ENCODE results near the gene G3BP1.
"Not testable (repeated sequence)": the region's sequence is repeated elsewhere in the genome, so short reads cannot be mapped to it uniquely, and the experiment has no call there.

The G3BP1 gene

GRCh38 chr5:151779531-151780125 lies 7.9 kb downstream of the G3BP1 start:
- H3K27ac ChIP-seq (replicated peaks): no peak overlapping the region
- no peak overlapping the region for H3K4me3 ChIP-seq (replicated peaks; ENCODE audit: insufficient read depth, low read length)
- TF ChIP-seq, protein P1, sequence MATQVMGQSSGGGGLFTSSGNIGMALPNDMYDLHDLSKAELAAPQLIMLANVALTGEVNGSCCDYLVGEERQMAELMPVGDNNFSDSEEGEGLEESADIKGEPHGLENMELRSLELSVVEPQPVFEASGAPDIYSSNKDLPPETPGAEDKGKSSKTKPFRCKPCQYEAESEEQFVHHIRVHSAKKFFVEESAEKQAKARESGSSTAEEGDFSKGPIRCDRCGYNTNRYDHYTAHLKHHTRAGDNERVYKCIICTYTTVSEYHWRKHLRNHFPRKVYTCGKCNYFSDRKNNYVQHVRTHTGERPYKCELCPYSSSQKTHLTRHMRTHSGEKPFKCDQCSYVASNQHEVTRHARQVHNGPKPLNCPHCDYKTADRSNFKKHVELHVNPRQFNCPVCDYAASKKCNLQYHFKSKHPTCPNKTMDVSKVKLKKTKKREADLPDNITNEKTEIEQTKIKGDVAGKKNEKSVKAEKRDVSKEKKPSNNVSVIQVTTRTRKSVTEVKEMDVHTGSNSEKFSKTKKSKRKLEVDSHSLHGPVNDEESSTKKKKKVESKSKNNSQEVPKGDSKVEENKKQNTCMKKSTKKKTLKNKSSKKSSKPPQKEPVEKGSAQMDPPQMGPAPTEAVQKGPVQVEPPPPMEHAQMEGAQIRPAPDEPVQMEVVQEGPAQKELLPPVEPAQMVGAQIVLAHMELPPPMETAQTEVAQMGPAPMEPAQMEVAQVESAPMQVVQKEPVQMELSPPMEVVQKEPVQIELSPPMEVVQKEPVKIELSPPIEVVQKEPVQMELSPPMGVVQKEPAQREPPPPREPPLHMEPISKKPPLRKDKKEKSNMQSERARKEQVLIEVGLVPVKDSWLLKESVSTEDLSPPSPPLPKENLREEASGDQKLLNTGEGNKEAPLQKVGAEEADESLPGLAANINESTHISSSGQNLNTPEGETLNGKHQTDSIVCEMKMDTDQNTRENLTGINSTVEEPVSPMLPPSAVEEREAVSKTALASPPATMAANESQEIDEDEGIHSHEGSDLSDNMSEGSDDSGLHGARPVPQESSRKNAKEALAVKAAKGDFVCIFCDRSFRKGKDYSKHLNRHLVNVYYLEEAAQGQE (IDR thresholded peaks at IDR 0.05; ENCODE audit: insufficient replicate concordance, low read depth): no peak
- TF ChIP-seq GABPA (IDR thresholded peaks at IDR 0.05; ENCODE audit: low read depth): no peak
- no peak for TF ChIP-seq POLR2AphosphoS5 (IDR thresholded peaks at IDR 0.05; ENCODE audit: low read depth)
- TF ChIP-seq SPI1 (IDR thresholded peaks at IDR 0.05; ENCODE audit: borderline replicate concordance, low read depth): no peak
- TF ChIP-seq, protein P2, sequence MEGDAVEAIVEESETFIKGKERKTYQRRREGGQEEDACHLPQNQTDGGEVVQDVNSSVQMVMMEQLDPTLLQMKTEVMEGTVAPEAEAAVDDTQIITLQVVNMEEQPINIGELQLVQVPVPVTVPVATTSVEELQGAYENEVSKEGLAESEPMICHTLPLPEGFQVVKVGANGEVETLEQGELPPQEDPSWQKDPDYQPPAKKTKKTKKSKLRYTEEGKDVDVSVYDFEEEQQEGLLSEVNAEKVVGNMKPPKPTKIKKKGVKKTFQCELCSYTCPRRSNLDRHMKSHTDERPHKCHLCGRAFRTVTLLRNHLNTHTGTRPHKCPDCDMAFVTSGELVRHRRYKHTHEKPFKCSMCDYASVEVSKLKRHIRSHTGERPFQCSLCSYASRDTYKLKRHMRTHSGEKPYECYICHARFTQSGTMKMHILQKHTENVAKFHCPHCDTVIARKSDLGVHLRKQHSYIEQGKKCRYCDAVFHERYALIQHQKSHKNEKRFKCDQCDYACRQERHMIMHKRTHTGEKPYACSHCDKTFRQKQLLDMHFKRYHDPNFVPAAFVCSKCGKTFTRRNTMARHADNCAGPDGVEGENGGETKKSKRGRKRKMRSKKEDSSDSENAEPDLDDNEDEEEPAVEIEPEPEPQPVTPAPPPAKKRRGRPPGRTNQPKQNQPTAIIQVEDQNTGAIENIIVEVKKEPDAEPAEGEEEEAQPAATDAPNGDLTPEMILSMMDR (IDR thresholded peaks at IDR 0.05; ENCODE audit: insufficient read depth, low read length): no peak
- H3K27me3 ChIP-seq (ENCODE audit: insufficient read depth, poor library complexity, severe bottlenecking): no peaks in the 10 kb centered on the region
- no peak for DNase-seq (ENCODE audit: low read depth in 1 of 2, low spot score in 1 of 2)

DNA sequence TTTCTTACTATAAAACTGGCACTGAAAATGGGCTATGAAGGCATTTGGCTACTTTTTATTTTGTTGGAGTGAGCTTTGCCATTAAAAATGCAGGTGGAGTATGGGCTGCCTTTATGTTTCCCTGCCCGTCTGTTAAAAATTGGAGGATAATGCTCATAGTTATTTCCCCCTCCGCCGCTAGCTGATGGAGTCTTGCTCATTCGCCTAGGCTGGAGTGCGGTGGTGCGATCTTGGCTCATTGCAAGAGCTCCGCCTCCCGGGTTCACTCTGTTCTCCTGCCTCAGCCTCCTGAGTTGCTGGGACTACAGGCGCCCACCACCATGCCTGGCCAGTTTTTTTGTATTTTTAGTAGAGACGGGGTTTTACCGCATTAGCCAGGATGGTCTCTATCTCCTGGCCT lies 8.6 kb downstream of the G3BP1 start:
- H3K4me3 ChIP-seq (replicated peaks; ENCODE audit: insufficient read depth, low read length): no peak overlapping the region
- H3K27me3 ChIP-seq (ENCODE audit: insufficient read depth, poor library complexity, severe bottlenecking): no peaks in the 10 kb centered on the region
- peak in 1 of 2 experiments; percentile 12 for DNase-seq (ENCODE audit: low read depth in 1 of 2, low spot score in 1 of 2)
- TF ChIP-seq GABPA (IDR thresholded peaks at IDR 0.05; ENCODE audit: low read depth): no peak
- no peak for TF ChIP-seq POLR2AphosphoS5 (IDR thresholded peaks at IDR 0.05; ENCODE audit: low read depth)
- TF ChIP-seq, protein P1 (IDR thresholded peaks at IDR 0.05; ENCODE audit: insufficient replicate concordance, low read depth): no peak
- TF ChIP-seq, protein P2 (IDR thresholded peaks at IDR 0.05; ENCODE audit: insufficient read depth, low read length): no peak
- TF ChIP-seq SPI1 (IDR thresholded peaks at IDR 0.05; ENCODE audit: borderline replicate concordance, low read depth): no peak
- no peak overlapping the region for H3K27ac ChIP-seq (replicated peaks)

GRCh38 chr5:151781201-151781600 lies 9.4 kb downstream of the G3BP1 start:
- no peak overlapping the region for H3K27ac ChIP-seq (replicated peaks)

DNA sequence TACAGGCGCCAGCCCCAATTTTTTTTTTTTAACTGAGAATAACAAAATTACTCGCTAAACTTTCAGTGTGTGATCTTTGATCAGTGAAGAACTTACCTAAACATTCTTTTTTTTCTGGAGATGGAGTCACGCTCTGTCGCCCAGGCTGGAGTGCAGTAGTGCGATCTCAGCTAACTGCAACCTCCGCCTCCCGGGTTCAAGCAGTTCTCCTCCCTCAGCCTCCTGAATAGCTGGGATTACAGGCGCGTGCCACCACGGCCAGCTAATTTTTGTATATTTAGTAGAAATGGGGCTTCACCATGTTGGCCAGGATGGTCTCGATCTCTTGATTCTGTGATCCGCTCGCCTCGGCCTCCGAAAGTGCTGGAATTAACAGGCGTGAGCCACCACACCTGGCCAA lies 11.9 kb downstream of the G3BP1 start:
- DNase-seq (ENCODE audit: low read depth in 1 of 2, low spot score in 1 of 2); H3K27me3 ChIP-seq (ENCODE audit: insufficient read depth, poor library complexity, severe bottlenecking); H3K27ac ChIP-seq (replicated peaks); H3K4me3 ChIP-seq (replicated peaks; ENCODE audit: insufficient read depth, low read length): not testable (repeated sequence)

More at GRCh38 chr5:151781201-151781600, 9.4 kb downstream of the G3BP1 start:
- DNase-seq (ENCODE audit: low read depth in 1 of 2, low spot score in 1 of 2): peak in 1 of 2 experiments; percentile 38
- no peak for TF ChIP-seq GABPA (IDR thresholded peaks at IDR 0.05; ENCODE audit: low read depth)
- TF ChIP-seq, protein P1 (IDR thresholded peaks at IDR 0.05; ENCODE audit: insufficient replicate concordance, low read depth): no peak
- Histone ChIP-seq H3K27me3 (ENCODE audit: insufficient read depth, poor library complexity, severe bottlenecking) (no peaks in the 10 kb centered on the region), H3K4me3 (replicated peaks; ENCODE audit: insufficient read depth, low read length) (no peak overlapping the region)
